Thyroid gland (tissue), 4 donors: Measurements from ENCODE around the gene SPSB4.

Experiments used
- CTCF ChIP-seq, 6 experiments: fragments of 200-600 bp in 3 of 6; fragments of 450-650 bp in 3 of 6; sonication (generic) in 3 of 6; IDR thresholded peaks; one replicate each; pipeline ENCODE4 v1.5.1; 2016 to 2019; ENCODE audit warnings: antibody characterized with exemption in 6 of 6, mild to moderate bottlenecking in 2 of 6, inconsistent platforms in 1 of 6, moderate library complexity in 1 of 6
- POLR2A ChIP-seq, 2 donors: fragments of 450-650 bp; IDR thresholded peaks; one replicate each; pipeline ENCODE4 v1.6.1; 2017; ENCODE audit warnings: antibody characterized with exemption in 2 of 2, mild to moderate bottlenecking in 2 of 2, moderate library complexity in 1 of 2

GRCh38 chr3:141095546-141095937 is 44.4 kb downstream of the SPSB4 start:
- TF ChIP-seq CTCF (IDR thresholded peaks at IDR 0.05) = no peak
- TF ChIP-seq POLR2A (IDR thresholded peaks at IDR 0.05) = no peak
